GM13976 (cell line): ENCODE data around the gene MND1.
"Not testable (repeated sequence)": the region's sequence is repeated elsewhere in the genome, so short reads cannot be mapped to it uniquely, and the experiment has no call there.

ENCODE experiments used
- DNase-seq: peaks from one replicate; pipeline ENCODE4 v3.0.0; 2012; ENCODE audit warnings: low spot score
- CTCF ChIP-seq: IDR thresholded peaks from 2 replicates; pipeline ENCODE4 v1.5.1; 2012; ENCODE audit warnings: borderline replicate concordance, mild to moderate bottlenecking; ENCODE audit not compliant: insufficient read depth; ENCODE audit errors: extremely low read depth, missing control alignments, control extremely low read depth
- in situ Hi-C: fragments of 300-500 bp; cut with MboI; formaldehyde crosslinking; loops from one replicate; pipeline ENCODE4 v1.12.0; 2022; ENCODE audit warnings: low sequenced_read_pairs, mixed read lengths, inconsistent platforms; ENCODE audit not compliant: unreplicated experiment

MND1 gene

GRCh38 chr4:153452658-153453378, 108.3 kb downstream of the MND1 start:
- no peak for DNase-seq
- no peak for TF ChIP-seq CTCF
- in situ Hi-C loops, result no loop called here

GRCh38 chr4:153453402-153453801, 108.9 kb downstream of the MND1 start:
- in situ Hi-C loops, result no loop called here
- no peak for TF ChIP-seq CTCF
- no peak for DNase-seq

GRCh38 chr4:153458969-153459368, 114.5 kb downstream of the MND1 start:
- TF ChIP-seq CTCF, result no peak
- no peak for DNase-seq
- in situ Hi-C loops, result no loop called here

- DNase-seq, in situ Hi-C loops: not testable (repeated sequence)
Measured at GRCh38 chr4:153461549-153461948, 117.1 kb downstream of the MND1 start.

- no peak for DNase-seq
- no peak for TF ChIP-seq CTCF
- in situ Hi-C loops, result no loop called here
Measured at GRCh38 chr4:153464068-153464467, 119.6 kb downstream of the MND1 start.
